A673 (cell line): ENCODE measurements around the gene TENM4. TPM values are rescaled to one million over a fixed set of nuclear protein-coding genes. Genes with fewer than 3 reads are reported as not detected.

Experiments
- BruUV-seq: library from RNA; stranded (reverse); fragments of 400-500 nt; replicated peaks from 2 replicates; lab custom pipeline; 2021; lab: Mats Ljungman, UMichigan
- CTCF ChIA-PET: fragments of 300-600 bp; sonication (Branson Sonifier 250); formaldehyde crosslinking; loops from one replicate; lab custom pipeline; 2022; ENCODE audit warnings: antibody characterized with exemption; lab: Charles Lee
- POLR2A ChIA-PET: fragments of 300-600 bp; sonication (Branson Sonifier 250); formaldehyde crosslinking; loops from one replicate; lab custom pipeline; 2022; ENCODE audit warnings: antibody characterized with exemption; ENCODE audit not compliant: low non-redundant PET; lab: Charles Lee
- DNase-seq: peaks from one replicate; pipeline ENCODE4 v3.0.0-alpha.2; 2015; ENCODE audit warnings: low spot score
- H3K27ac ChIP-seq: fragments of 200-600 bp; sonication (generic); 2 replicates; pipeline ENCODE4 v1.5.1; 2016; ENCODE audit warnings: mixed run types, low read depth, mild to moderate bottlenecking, mixed read lengths, antibody characterized with exemption, low read length; ENCODE audit not compliant: poor library complexity, severe bottlenecking
- H3K27me3 ChIP-seq: fragments of 200-600 bp; sonication (generic); replicated peaks from 2 replicates; pipeline ENCODE4 v1.6.1; 2017; ENCODE audit warnings: mixed run types, low read depth, mild to moderate bottlenecking, mixed read lengths, antibody characterized with exemption, low read length; ENCODE audit not compliant: insufficient read depth, poor library complexity
- H3K36me3 ChIP-seq: fragments of 200-600 bp; sonication (generic); 2 replicates; pipeline ENCODE4 v1.6.1; 2016; ENCODE audit warnings: mixed run types, mild to moderate bottlenecking, mixed read lengths, antibody characterized with exemption, low read length; ENCODE audit not compliant: insufficient read depth, poor library complexity, severe bottlenecking
- H3K4me1 ChIP-seq: fragments of 200-600 bp; sonication (generic); 2 replicates; pipeline ENCODE4 v1.6.1; 2017; ENCODE audit warnings: mixed run types, mild to moderate bottlenecking, mixed read lengths, antibody characterized with exemption, low read length; ENCODE audit not compliant: insufficient read depth, poor library complexity, severe bottlenecking
- H3K4me3 ChIP-seq: fragments of 200-600 bp; sonication (generic); 2 replicates; pipeline ENCODE4 v1.5.1; 2016; ENCODE audit warnings: low read depth, mixed run types, mild to moderate bottlenecking, mixed read lengths, low read length; ENCODE audit not compliant: poor library complexity, severe bottlenecking
- H3K9me3 ChIP-seq: fragments of 200-600 bp; sonication (generic); 2 replicates; pipeline ENCODE4 v1.6.1; 2016; ENCODE audit warnings: mixed run types, low read depth, mild to moderate bottlenecking, mixed read lengths, antibody characterized with exemption, low read length; ENCODE audit not compliant: poor library complexity, severe bottlenecking
- CTCF ChIP-seq: fragments of 300-800, 200-600 bp; sonication (generic); conservative IDR thresholded peaks from 2 replicates; pipeline ENCODE4 v1.5.1; 2017; ENCODE audit warnings: low read depth, mild to moderate bottlenecking, antibody characterized with exemption, low read length, moderate library complexity, mixed read lengths
- EZH2 ChIP-seq: fragments of 200-600 bp; sonication (generic); IDR thresholded peaks from 2 replicates; pipeline ENCODE4 v1.6.1; 2017; ENCODE audit warnings: borderline replicate concordance, low read depth, mild to moderate bottlenecking, mixed read lengths, antibody characterized with exemption, low read length; ENCODE audit not compliant: poor library complexity, severe bottlenecking
- intact Hi-C: fragments of 100-400 bp; cut with micrococcal nuclease; formaldehyde crosslinking; loops from one replicate; pipeline ENCODE4 v1.10.0; 2022; ENCODE audit not compliant: unreplicated experiment
- total RNA-seq: library from RNA; stranded (reverse); gene quantifications from 2 replicates; pipeline ENCODE4 v1.2.3, GENCODE V29; 2021

TENM4 gene
- total RNA-seq, 1 experiment from 2014 or later, result 0.11 TPM

GRCh38 chr11:78985663-78986062 is 455.2 kb downstream of the TENM4 start:
- POLR2A ChIA-PET, result no interaction called here

GRCh38 chr11:78982473-78982872 is 458.4 kb downstream of the TENM4 start:
- H3K27ac ChIP-seq, result no peak overlapping the region
- CTCF ChIA-PET, result no interaction called here
- BruUV-seq, result no TSS peak
- H3K4me1 ChIP-seq, result no peaks in the 10 kb centered on the region
- POLR2A ChIA-PET, result no interaction called here
- intact Hi-C loops, result no loop called here
- no peak for DNase-seq
- peaks cover 10% of the 10 kb centered on the region for H3K27me3 ChIP-seq
- no peak for TF ChIP-seq CTCF
- TF ChIP-seq EZH2, result no peak
- H3K36me3 ChIP-seq, result no peaks in the 10 kb centered on the region
- H3K4me3 ChIP-seq, result no peak overlapping the region
- H3K9me3 ChIP-seq, result no peaks in the 10 kb centered on the region

More at GRCh38 chr11:78985663-78986062, 455.2 kb downstream of the TENM4 start:
- no peaks in the 10 kb centered on the region for H3K36me3 ChIP-seq
- H3K27me3 ChIP-seq, result peaks cover 3% of the 10 kb centered on the region
- CTCF ChIA-PET, result no interaction called here
- no peak overlapping the region for H3K4me3 ChIP-seq
- DNase-seq, result no peak
- intact Hi-C loops, result no loop called here
- TF ChIP-seq EZH2 (no peak), CTCF (no peak)
- no peaks in the 10 kb centered on the region for H3K4me1 ChIP-seq
- no peak overlapping the region for H3K27ac ChIP-seq
- no TSS peak for BruUV-seq
- no peaks in the 10 kb centered on the region for H3K9me3 ChIP-seq

- Histone ChIP-seq H3K36me3 (no peaks in the 10 kb centered on the region), H3K27ac (no peak overlapping the region), H3K9me3 (no peaks in the 10 kb centered on the region), H3K27me3 (peaks cover 9% of the 10 kb centered on the region), H3K4me1 (no peaks in the 10 kb centered on the region), H3K4me3 (no peak overlapping the region)
- ChIA-PET POLR2A (no interaction called here), CTCF (no interaction called here)
- DNase-seq, result no peak
- BruUV-seq, result no TSS peak
- intact Hi-C loops, result no loop called here
- TF ChIP-seq CTCF (no peak), EZH2 (no peak)
These were observed 459.7 kb downstream of the TENM4 start for GRCh38 chr11:78981153-78981552.
